Breast epithelium (tissue), 3 donors: ENCODE data around the gene ELF5.

Experiments used
- CTCF ChIP-seq, 3 donors: fragments of 450-650 bp; IDR thresholded peaks; one replicate each; pipeline ENCODE4 v1.5.1; 2016 to 2017; ENCODE audit warnings: antibody characterized with exemption in 3 of 3, mild to moderate bottlenecking in 3 of 3, moderate library complexity in 3 of 3
- POLR2A ChIP-seq: fragments of 450-650 bp; IDR thresholded peaks from one replicate; pipeline ENCODE4 v1.6.1; 2016; ENCODE audit warnings: antibody characterized with exemption, mild to moderate bottlenecking, moderate library complexity

- TF ChIP-seq CTCF (IDR thresholded peaks at IDR 0.05), result no peak
- no peak for TF ChIP-seq POLR2A
Observed at GRCh38 chr11:34433899-34434298, 79.7 kb downstream of the ELF5 start.
